ENCODE measurements around the gene PRPF40B.
"Not testable (repeated sequence)": the region's sequence is repeated elsewhere in the genome, so short reads cannot be mapped to it uniquely, and the experiment has no call there.

Gene PRPF40B

DNA sequence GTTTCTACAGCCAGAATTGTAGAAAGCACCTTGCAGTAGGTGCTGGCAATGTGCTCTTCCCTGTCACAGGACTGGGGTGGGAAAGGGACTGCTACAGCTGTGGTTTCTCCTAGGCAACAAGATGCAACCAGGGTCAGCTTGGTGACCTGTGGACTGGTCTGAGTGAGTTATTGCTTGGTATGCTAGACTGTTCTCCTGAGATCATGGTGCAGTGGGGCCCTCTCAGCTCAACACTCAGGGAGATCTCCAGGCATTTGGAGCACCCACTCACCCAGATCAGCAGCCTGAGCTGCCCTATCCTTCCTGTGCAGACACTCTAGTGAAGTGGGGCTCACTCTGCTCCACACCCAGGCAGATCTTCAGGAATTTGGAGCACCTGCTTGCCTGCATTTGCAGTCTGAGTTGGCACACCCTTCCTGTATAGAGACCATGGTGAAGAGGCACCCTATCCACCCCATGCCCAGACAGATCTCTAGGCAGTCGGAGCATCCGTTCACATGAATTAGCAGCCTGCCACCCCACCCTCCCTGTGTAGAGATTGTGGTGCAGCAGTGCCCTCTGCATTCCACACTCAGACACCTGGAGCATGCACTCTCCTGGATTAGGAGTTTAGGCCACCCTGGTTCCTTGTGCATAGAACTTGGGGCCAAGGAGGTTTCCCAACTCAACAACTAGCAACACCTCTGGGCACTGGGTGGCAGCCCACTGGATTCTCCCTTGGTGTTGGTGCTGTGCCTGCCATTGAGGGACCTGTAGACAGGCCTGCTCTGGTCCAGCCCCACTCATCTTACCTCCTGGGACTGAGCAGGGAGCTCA, 14.1 kb upstream of the PRPF40B start:
- no peak for DNase-seq (ENCODE audit: low read depth)

DNA sequence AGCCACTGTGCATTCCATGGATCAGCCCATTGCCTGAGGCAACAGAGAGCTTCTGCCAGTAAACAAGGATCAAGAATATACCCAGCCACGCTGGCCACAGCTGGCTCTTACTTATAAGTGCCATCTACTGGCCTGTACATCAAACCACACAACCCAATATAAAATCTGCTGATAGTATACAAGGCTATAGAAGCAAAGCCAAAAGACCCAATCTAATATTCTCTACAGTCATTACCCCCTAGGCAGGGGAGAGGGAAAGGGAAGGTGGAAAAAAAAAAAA, 13.5 kb upstream of the PRPF40B start:
- no peak for DNase-seq (ENCODE audit: low read depth)

DNA sequence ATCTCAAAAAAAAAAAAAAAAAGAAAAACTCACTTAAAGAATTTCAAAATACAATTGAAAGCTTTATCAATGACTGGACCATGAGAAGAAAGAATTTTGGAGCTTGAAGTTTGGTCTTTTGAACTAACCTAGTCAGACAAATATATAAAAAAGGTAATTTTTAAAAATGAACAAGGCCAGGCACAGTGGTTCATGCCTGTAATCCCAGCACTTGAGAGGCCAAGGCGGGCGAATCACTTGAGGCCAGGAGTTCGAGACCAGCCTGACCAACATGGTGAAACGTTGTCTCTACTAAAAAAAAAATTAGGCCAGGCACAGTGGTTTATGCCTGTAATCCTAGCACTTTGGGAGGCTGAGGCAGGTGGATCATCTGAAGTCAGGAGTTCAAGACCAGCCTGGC, 12.6 kb upstream of the PRPF40B start:
- not testable (repeated sequence) for DNase-seq (ENCODE audit: low read depth)

DNA sequence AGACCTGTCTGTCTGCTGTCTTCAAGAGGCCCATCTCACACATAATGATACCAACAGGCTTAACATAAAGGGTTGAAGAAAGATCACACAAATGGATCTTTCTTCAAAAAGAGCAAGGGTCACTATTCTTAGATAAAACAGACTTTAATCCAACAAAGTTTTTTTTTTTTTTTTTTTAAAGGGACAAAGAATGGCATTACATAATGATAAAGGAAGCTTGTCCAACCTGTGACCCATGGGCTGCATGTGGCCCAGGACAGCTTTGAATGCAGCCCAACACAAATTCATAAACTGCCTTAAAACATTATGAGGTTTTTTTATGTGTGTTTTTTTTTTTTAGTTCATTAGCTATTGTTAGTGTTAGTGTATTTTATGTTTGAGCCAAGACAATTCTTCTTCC, 11.2 kb upstream of the PRPF40B start:
- DNase-seq (ENCODE audit: low read depth), result no peak

DNA sequence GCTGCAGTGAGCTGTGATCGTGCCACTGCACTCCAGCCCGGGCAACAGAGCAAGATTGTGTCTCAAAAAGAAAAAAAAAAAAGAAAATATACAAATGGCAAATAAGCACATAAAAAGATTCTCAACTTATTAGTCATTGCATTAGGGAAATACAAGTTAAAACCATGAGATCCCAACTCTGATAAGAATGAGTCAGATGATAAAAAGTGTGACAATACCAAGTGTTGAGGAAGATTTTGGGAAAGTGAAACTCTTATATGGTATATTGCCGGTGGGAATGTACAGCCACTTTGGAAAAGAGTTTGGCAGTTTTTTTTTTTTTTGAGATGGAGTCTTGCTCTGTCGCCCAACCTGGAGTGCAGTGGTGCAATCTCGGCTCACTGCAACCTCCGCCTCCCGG, 7.6 kb upstream of the PRPF40B start:
- DNase-seq (ENCODE audit: low read depth), result no peak

DNA sequence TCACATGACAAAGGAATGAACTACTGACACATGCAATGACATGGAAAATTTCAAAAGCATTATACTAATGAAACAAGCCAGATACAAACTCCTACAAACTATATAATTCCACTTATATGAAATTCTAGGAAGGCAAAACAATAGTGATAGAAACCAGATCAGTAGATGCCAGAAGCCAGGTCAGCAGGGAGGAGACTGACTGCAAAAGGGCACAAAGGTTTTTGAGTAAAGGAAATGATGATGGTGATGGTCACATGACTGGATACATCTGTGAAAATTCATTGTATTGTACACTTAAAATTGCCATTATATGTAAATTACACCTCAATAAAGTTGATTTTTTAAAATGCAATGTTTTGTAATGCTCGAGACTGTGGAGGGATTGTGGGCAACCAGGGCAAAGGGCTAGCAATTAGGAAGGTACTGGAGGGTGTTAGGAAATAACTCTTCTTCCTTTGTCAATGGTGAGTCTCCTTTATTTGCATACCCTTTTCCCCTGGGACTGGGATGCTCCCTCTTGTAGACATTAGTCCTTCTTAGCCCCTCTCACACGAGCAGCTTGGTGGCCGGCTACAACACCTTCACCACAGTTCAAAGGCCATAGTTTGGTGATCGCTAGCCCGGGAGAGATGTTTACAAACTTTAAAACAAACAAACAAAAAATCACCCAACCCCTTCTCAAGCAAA, 6.7 kb upstream of the PRPF40B start:
- DNase-seq (ENCODE audit: low read depth), result no peak

DNA sequence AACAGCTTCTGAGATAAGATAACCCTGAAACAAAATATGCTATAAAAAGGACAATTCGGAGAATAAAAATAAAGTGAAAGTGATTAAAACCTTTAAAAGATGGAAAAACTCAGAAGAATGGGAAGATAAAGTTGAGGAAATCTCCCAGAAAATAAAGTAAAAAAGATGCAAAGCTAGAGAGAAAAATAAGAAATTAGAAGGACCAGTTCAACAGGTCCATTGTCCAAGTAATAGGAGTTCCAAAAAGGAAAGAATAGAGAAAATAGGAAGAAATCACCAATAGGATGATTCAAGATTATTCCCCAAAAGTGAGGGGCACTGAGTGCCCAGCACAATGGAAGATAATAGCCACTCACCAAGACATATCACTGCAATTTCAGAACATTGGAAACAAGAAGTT, 4.8 kb upstream of the PRPF40B start:
- DNase-seq (ENCODE audit: low read depth), result no peak

DNA sequence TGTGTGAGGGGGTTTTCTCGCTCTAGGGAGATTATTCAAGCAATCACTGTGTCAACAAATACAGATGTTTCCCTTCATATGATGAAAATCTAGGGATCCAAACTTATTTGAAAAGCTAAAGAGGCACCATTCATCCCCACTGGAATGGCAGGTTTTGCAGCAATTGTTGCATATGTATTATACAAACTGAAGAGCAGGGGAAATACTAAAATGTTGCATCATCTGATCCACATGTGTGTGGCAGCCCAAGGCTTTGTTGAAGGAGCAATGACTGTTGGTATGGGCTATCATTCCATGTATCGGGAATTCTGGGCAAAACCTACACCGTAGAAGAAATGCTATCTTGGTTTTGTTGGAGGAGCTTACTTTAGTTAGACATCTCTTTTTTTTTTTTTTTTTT, 4.1 kb upstream of the PRPF40B start:
- no peak for DNase-seq (ENCODE audit: low read depth)

DNA sequence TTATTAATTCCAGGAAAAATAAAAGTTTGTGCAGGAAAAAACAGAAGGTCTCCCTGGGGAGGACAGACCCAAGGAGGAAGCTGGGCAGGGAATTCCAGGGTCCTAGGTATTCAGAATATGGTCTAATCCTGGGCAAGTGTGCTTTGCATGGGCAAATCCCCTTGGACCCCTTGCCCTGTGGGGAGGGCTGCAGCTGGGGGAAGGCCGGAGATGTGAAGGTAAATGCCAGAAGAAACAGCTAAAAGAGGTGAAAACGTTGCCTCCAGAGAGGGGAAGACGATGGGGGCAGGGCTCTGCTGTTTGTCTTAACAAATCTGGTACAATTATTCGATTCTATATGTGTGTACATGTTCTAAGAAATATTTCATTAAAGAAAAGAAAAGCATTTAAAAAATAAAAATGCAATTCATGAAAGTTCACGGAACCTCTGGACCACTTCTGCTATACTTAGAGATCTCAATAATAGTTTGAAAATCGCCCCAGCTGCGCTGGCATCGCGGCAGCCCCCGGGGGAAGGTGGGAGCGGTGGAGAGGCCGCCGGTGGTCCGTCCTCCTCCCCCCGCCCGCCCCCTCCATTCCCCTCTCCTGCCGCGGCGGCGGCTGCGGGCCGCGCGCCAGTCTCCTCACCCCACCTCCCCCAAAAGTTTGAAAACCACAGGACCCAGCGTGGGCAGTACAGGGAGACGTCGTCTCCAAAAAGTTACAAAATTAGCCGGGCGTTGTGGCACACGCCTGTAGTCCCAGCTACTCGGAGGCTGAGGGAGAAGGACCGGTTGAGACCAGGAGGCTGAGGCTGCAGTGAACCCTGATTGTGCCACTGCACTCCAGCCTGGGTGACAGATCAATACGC, 1.5 kb upstream of the PRPF40B start:
- DNase-seq (ENCODE audit: low read depth), result no peak

DNA sequence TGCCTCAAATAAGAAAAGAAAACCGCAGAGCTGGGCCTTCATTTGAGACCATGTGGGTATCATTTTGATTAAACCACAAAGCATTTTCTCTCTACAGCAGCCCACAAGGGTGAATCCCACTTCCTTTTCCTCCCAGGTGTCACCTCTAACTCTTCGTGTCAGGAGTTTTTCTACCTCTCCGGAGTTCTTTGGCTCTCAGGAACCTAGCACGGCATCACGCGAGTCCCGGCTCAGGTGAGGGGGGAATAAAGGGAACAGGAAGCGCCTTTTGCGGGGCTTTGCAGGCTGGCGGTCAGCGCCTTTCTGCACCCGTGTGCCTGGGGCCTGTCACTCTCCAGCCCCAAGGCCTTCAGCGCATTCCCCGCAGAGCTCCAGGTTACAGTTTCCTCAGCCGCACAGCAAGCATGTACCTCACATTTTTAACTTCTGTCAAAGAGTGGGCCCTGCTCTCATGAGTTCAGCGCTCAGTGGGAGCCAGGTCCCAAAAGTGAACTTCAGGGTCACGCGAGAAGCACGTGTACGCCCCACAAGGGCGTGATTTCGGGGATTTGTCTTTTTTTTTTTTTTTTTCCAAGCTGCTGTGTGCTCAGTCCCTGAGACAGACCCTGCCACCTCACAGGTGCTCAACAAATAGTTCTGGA, 740 bp upstream of the PRPF40B start:
- no peak for DNase-seq (ENCODE audit: low read depth)

DNA sequence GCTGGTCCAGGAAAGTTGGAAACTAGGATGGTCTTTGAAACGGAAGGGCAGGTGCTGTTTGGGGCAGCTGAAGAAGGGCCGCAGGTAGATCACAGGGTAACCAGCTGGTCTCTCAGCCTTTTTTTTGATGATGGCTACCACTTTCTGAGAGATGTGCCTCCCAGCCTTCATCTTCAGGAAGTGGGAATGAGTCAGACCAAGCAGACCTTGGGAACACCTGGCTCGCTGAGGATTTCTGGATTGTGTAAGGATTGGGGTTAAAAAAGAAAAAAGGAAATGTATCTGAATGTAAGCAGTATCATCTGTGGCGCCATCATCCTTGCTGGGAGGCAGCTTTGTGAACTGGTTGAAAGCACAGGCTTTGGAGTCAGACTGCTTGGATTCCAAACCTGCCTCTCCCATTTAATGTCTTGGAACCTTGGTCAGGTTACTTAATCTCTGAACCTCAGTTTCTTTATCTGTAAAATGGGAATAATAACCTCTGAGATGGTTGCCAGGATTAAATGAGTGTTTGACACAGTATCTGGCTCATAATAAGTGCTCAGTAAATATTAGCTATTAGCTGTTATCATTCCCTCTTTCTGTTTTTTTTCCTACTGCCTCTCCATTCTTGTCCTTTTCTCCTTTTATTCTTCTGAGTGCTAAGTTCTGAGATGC, 1.7 kb downstream of the PRPF40B start:
- no peak for DNase-seq (ENCODE audit: low read depth)

DNA sequence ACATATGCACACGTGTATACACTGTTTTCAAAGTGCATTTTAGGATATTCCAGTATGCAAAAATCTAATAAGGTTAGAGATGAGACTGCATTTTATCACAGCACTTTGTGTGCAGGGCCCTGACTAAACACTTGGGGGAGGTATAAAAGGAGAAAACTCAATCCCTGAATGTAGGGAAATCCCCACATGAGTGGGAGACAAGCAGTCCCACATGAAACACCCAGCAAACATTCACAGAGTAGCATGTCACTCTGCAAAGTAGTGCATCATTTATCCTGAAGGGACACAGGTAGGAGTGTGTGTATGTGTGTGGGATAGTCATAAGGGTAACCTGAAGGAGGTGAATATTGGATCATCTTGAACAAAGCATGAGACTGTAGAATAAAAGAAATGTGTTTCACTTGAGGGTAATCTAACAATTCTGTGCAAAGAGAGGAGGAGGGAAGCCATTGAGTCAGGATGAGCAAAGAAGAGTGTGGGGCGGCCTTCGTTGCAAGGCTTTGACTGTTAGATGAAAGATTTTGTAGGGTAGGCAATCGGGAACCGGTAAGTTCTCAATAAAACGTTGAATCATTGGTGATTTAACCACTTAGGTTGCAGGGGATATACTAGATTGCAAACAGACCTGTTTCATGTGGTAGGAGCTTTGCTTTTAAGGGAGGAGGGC, 2.9 kb downstream of the PRPF40B start:
- DNase-seq (ENCODE audit: low read depth), result no peak

DNA sequence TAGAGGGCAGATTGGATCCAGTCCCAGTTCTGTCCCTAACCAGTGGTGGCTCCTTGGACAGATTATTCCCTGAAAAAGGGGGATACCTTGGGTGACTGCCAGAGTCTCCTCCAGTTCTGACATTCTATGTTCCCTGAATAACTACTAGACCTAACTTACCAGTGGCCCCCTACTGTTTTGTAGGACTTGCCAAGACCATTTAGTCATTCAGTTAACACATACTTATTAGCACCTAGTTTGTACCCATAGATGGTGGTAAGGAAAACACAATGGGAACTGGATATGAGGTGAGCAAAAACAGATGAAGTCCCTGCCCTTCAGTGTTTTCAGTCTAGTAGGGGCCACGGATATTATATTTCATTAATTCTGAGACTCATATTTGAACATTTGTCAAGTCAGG, 3.5 kb downstream of the PRPF40B start:
- DNase-seq (ENCODE audit: low read depth), result no peak

DNA sequence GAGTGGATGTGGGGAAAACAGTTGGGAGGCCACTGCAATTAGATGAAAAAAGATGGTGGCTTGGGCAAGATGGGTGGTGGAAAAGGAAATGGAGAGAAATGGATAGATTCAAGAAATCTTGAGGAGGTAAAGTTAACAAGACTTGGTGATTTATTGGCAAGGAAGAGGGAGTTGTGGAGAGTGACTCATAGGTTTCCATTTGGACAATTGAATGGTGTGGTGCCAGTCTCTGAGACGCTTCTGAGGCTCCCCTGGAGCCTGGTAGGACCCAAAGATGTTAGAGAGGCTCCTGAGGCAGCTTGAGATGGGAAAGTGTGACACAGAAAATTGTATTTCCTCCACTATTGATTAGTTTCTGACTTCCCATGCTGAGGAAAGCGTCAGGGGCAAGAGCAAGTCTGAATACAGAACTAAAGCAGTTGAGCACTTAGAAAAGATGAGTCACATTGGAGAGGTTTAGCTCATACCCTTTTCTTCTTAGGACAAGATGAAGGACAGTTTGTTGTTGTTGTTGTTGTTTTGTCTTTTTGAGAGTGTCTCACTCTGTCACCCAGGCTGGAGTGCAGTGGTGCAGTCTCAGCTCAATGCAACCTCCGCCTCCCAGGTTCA, 4.5 kb downstream of the PRPF40B start:
- peak; percentile 23 for DNase-seq (ENCODE audit: low read depth)

DNA sequence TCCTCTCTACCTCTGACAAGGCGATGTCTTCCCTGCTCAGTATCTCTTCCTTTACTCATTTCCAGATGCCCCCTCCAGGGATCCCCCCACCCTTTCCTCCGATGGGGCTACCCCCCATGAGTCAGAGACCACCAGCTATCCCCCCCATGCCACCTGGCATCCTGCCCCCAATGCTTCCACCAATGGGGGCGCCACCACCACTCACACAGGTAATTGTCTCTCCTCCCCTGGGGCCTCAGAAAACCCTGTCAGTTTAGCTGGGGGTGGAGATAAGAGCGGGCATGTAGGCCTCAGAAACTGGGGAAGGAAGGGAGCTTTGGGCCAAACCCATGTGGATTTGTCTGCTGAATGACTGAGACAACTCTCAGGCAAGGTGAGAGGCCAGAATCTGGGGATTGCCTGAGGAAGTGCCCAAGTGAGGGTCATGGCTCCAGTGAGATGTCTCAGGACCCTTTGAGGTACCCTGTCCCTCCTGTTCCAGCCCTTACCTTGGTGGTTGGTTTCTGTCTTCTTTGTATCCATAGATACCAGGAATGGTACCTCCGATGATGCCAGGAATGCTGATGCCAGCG, 8.1 kb downstream of the PRPF40B start:
- no peak for DNase-seq (ENCODE audit: low read depth)

DNA sequence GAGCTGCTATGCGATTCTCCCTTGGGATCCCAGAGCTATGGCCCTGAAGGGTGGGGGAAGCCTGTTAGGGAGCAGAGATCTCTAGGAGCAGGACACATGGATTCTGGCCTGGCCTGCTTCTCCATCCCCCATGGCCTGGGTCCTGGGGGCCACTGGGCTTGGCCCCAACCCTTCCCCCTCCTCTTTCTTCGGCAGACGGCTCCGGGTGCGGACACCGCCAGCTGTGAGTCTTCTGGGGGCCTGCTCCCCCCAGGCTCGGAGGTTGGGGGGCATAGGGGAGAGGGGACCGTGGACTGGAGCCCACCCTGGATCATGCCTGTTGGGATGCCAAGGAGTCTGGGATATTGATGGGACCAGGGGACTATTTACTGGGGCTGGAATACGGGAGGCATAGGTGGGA, 9.0 kb downstream of the PRPF40B start:
- DNase-seq (ENCODE audit: low read depth), result no peak

DNA sequence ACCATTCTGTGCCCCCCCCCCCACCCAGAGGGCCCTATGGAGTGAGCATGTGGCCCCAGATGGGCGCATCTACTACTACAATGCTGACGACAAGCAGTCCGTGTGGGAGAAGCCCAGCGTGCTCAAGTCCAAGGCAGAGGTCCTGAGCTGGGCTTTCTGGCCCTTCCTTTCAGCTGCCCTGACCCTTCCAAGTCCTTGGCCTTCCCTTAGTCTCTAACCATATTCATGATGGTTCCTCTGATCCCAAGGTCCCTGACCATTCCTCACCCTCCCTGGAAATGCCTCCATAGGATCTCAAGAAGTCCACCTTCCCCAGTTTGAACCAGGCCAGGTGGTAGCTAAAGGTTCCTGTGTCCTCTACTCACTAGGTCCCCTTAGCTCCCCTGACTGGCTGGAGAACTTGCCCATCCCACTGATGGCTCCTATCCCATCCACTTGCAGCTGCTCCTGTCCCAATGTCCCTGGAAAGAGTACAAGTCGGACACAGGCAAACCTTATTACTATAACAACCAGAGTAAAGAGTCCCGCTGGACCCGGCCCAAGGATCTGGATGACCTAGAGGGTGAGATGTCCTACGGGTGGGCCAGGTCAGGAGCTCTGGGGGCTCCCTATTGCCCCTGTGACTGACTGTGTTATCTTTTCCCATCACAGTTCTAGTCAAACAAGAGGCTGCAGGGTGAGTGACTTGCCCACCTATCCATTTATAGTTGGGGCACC, 9.8 kb downstream of the PRPF40B start:
- DNase-seq (ENCODE audit: low read depth), result no peak

DNA sequence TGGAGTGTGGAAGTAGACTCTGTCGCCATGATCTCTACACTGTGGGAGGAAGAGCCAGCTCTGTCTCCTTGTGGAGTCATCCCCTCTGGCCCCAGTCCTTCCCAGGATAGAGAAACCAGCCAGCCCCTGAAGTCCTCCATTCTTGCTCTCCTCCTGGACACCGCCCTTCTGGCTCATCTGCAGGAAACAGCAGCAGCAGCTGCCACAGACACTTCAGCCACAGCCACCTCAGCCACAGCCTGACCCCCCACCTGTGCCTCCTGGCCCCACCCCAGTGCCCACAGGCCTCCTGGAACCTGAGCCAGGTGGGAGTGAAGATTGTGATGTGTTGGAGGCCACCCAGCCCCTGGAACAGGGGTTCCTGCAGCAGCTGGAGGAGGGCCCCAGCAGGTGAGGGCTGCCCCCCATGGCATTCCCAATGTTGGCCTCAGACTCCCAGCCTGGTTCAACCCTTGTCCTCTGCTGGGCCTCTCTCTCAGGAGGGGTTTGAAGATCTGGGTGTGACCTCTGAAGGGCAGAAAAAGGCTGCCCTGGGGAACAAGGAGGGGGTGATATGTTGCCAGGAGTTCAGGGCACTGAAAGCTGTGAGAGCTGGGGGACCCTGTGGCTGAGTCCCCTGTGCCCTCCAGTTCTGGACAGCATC, 10.5 kb downstream of the PRPF40B start:
- no peak for DNase-seq (ENCODE audit: low read depth)

DNA sequence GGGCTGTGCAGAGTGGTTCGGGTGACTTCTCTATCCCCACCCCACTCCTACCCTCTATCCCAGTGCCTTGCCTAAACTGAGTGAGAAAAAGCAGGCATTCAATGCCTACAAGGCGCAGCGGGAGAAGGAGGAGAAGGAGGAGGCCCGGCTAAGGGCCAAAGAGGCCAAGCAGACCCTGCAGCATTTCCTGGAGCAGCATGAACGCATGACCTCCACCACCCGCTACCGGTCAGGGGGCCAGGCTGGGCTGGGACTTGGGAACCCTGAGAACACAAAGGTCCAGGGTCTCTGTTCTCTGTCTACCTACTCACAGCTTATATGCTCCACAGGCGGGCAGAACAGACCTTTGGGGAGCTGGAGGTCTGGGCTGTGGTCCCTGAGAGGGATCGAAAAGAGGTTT, 11.7 kb downstream of the PRPF40B start:
- no peak for DNase-seq (ENCODE audit: low read depth)

DNA sequence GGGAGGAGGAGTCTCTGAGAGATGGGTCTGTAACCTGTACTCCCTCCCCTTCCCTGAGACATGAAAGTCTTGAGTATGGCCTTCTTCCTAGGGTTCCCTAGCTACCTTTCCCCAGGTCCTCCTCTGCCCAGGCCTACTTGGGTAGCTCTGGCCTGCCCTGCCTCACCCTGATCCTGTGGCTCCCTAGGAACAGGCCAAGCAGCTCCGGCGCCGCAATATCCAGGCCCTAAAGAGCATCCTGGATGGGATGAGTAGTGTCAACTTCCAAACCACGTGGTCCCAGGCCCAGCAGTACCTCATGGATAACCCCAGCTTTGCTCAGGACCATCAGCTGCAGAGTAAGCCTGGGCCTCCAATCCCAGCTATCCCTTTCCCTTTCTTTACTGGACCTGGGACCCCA, 12.3 kb downstream of the PRPF40B start:
- no peak for DNase-seq (ENCODE audit: low read depth)
